K562 (cell line): ENCODE results near the gene ATP10B. TPM values are rescaled to one million over a fixed set of nuclear protein-coding genes. Genes with fewer than 3 reads are reported as not detected.

Experiments
- ATAC-seq: fragments of 200-7000 bp; cut with Tn5 transposase; 3 replicates; pipeline ENCODE4 v1.9.1; 2020; ENCODE audit warnings: moderate library complexity
- BruUV-seq: library from RNA; stranded (reverse); fragments of 400-500 nt; replicated peaks from 2 replicates; lab custom pipeline; 2021; lab: Mats Ljungman, UMichigan
- CTCF ChIA-PET: fragments of 300-600 bp; formaldehyde crosslinking; extraction: SDS; loops from one replicate; lab custom pipeline; 2021; ENCODE audit warnings: low intra/inter-chr PET ratio; lab: Yijun Ruan, JAX
- POLR2A ChIA-PET: fragments of 300-600, 350-650 bp; sonication (Branson Sonifier 250); formaldehyde crosslinking; extraction: SDS; loops from one replicate; lab custom pipeline; 2021; ENCODE audit warnings: antibody characterized with exemption, inconsistent platforms; lab: Yijun Ruan, JAX
- DNase-seq, 4 experiments: peaks; one replicate each; pipeline versions ENCODE4 v3.0.0 to v3.0.0-alpha.2; 2011 to 2018; ENCODE audit warnings: low spot score in 3 of 4, mixed read lengths in 3 of 4; ENCODE audit errors: extremely low read depth in 1 of 4
- FAIRE-seq: peaks from 2 replicates; lab custom pipeline; 2011; peaks lifted over from hg19 to GRCh38; lab: Jason Lieb, UNC
- H2AFZ ChIP-seq: 2 replicates; pipeline ENCODE4 v1.6.0; 2011; ENCODE audit warnings: low read depth, low read length, control low read depth, inconsistent platforms
- H3K27ac ChIP-seq: fragments of 200-600 bp; 3 replicates; pipeline ENCODE4 v1.8.0; 2011; ENCODE audit warnings: low read depth, mild to moderate bottlenecking, control low read depth, inconsistent platforms, low read length, moderate library complexity, mixed read lengths; ENCODE audit errors: extremely low read depth
- H3K27me3 ChIP-seq, 2 experiments: fragments of 300-600 bp in 1 of 2; 2 replicates in 1 of 2; 3 replicates in 1 of 2; pipeline versions ENCODE4 v1.6.0 to v1.8.0; 2011; ENCODE audit warnings: inconsistent platforms in 2 of 2, low read length in 2 of 2, mild to moderate bottlenecking in 1 of 2, mixed read lengths in 1 of 2, moderate library complexity in 1 of 2; ENCODE audit not compliant: control insufficient read depth in 2 of 2, insufficient read depth in 2 of 2
- H3K36me3 ChIP-seq: fragments of 300-600 bp; 3 replicates; pipeline ENCODE4 v1.8.0; 2011; ENCODE audit warnings: mild to moderate bottlenecking, low read length, inconsistent platforms; ENCODE audit not compliant: control insufficient read depth, insufficient read depth
- H3K4me1 ChIP-seq, 2 experiments: fragments of 200-600 bp in 1 of 2; replicated peaks in 1 of 2; 2 replicates in 1 of 2; 3 replicates in 1 of 2; pipeline versions ENCODE4 v1.5.1 to v1.8.0; 2011; ENCODE audit warnings: inconsistent platforms in 2 of 2, low read length in 2 of 2, mild to moderate bottlenecking in 1 of 2, mixed read lengths in 1 of 2, moderate library complexity in 1 of 2; ENCODE audit not compliant: control insufficient read depth in 2 of 2, insufficient read depth in 2 of 2
- H3K4me2 ChIP-seq: 2 replicates; pipeline ENCODE4 v1.6.1; 2011; ENCODE audit warnings: low read length, control low read depth, inconsistent platforms, mixed read lengths; ENCODE audit not compliant: insufficient read depth
- H3K4me3 ChIP-seq: fragments of 200-600 bp; sonication (generic), shearing (Covaris generic); 2 replicates; pipeline ENCODE4 v1.5.1; 2016; ENCODE audit warnings: control low read depth, inconsistent platforms
- H3K79me2 ChIP-seq: fragments of 200-600 bp; 3 replicates; pipeline ENCODE4 v1.8.0; 2011; ENCODE audit warnings: low read length, inconsistent platforms; ENCODE audit not compliant: control insufficient read depth, insufficient read depth
- H3K9ac ChIP-seq, 2 experiments: 2 replicates each; pipeline versions ENCODE4 v1.6.0 to v1.6.1; 2011; ENCODE audit warnings: low read depth in 2 of 2, low read length in 2 of 2, control low read depth in 1 of 2, inconsistent platforms in 1 of 2, mild to moderate bottlenecking in 1 of 2, mixed read lengths in 1 of 2; ENCODE audit not compliant: insufficient read depth in 1 of 2
- H3K9me1 ChIP-seq: one replicate; pipeline ENCODE4 v1.6.0; 2011; ENCODE audit warnings: inconsistent platforms, mild to moderate bottlenecking, low read length, moderate library complexity; ENCODE audit not compliant: control insufficient read depth, insufficient read depth
- H3K9me3 ChIP-seq: replicated peaks from 2 replicates; pipeline ENCODE4 v1.5.1; 2011; ENCODE audit warnings: low read depth, low read length, inconsistent platforms; ENCODE audit not compliant: control insufficient read depth, insufficient read depth
- H4K20me1 ChIP-seq: replicated peaks from 2 replicates; pipeline ENCODE4 v1.6.1; 2011; ENCODE audit warnings: low read length, inconsistent platforms, mixed read lengths; ENCODE audit not compliant: control insufficient read depth, insufficient read depth
- CBX2 ChIP-seq: fragments of 200-600 bp; sonication (generic); IDR thresholded peaks from one replicate; pipeline ENCODE4 v1.6.1; 2012; ENCODE audit warnings: mild to moderate bottlenecking, low read length, inconsistent platforms; ENCODE audit not compliant: insufficient read depth, poor library complexity, severe bottlenecking
- ELF2 ChIP-seq: fragments of 250-450 bp; sonication (Bioruptor Pico); IDR thresholded peaks from 2 replicates; pipeline ENCODE4 v1.5.0; 2021; ENCODE audit warnings: mild to moderate bottlenecking
- GTF3C2 ChIP-seq: IDR thresholded peaks from 3 replicates; pipeline ENCODE4 v1.6.1; 2011; ENCODE audit warnings: borderline replicate concordance, mild to moderate bottlenecking, moderate library complexity; ENCODE audit not compliant: insufficient read length; ENCODE audit errors: extremely low read depth
- HDAC3 ChIP-seq: fragments of 450-650 bp; IDR thresholded peaks from 2 replicates; pipeline ENCODE4 v1.6.1; 2018; ENCODE audit warnings: borderline replicate concordance, mild to moderate bottlenecking, moderate library complexity; ENCODE audit not compliant: partially characterized antibody
- HES1 ChIP-seq: fragments of 450-650 bp; IDR thresholded peaks from 2 replicates; pipeline ENCODE4 v1.6.1; 2016; ENCODE audit warnings: low read depth, mild to moderate bottlenecking, moderate library complexity
- JUND ChIP-seq, 2 experiments: IDR thresholded peaks; 2 replicates in 1 of 2; 3 replicates in 1 of 2; pipeline ENCODE4 v1.6.1; 2011; ENCODE audit warnings: borderline replicate concordance in 2 of 2, low read depth in 2 of 2, low read length in 2 of 2, improper control_type of control experiment in 1 of 2, missing biosample characterization in 1 of 2, missing genetic modification characterization in 1 of 2, missing genetic modification reagents in 1 of 2
- RBM15 ChIP-seq: fragments of 200-400 bp; formaldehyde crosslinking; IDR thresholded peaks from 2 replicates; pipeline ENCODE4 v1.6.1; 2018; ENCODE audit warnings: mild to moderate bottlenecking, low read length, moderate library complexity; ENCODE audit not compliant: insufficient read depth
- TEAD4 ChIP-seq, 2 experiments: sonication (generic) in 1 of 2; formaldehyde crosslinking in 1 of 2; IDR thresholded peaks; 2 replicates each; pipeline versions ENCODE4 v1.6.1 to v1.8.0; 2012 to 2022; ENCODE audit warnings: borderline replicate concordance in 1 of 2, inconsistent platforms in 1 of 2, low read length in 1 of 2, mild to moderate bottlenecking in 1 of 2, missing genetic modification reagents in 1 of 2
- ZBTB7A ChIP-seq: IDR thresholded peaks from 2 replicates; pipeline ENCODE4 v1.6.1; 2011; ENCODE audit warnings: low read depth, mild to moderate bottlenecking, low read length, moderate library complexity, borderline replicate concordance; ENCODE audit not compliant: control insufficient read depth
- ZC3H11A ChIP-seq: IDR thresholded peaks from 2 replicates; pipeline ENCODE4 v1.6.1; 2012; ENCODE audit warnings: low read depth, low read length, improper control_type of control experiment
- ZNF232 ChIP-seq: sonication (generic); formaldehyde crosslinking; IDR thresholded peaks from 2 replicates; pipeline ENCODE4 v1.8.0; 2022; ENCODE audit warnings: mild to moderate bottlenecking, missing genetic modification reagents
- ZNF347 ChIP-seq: fragments of 450-650 bp; formaldehyde crosslinking; IDR thresholded peaks from 2 replicates; pipeline ENCODE4 v1.4.0; 2020; ENCODE audit warnings: low read depth, mild to moderate bottlenecking, moderate library complexity
- ZNF583 ChIP-seq: fragments of 250-450 bp; sonication (Bioruptor Pico); IDR thresholded peaks from 2 replicates; pipeline ENCODE4 v1.4.0; 2020
- WGBS: fragments of 100-300 bp; shearing (Covaris generic); methylation state at CpG from one replicate; pipeline ENCODE4 v1.1.6; 2016; ENCODE audit warnings: low coverage, mixed read lengths; ENCODE audit not compliant: insufficient coverage; ENCODE audit errors: missing lambda C conversion rate; 5-methylcytosine and 5-hydroxymethylcytosine counted together
- in situ Hi-C: fragments of 300-500 bp; cut with MboI; formaldehyde crosslinking; loops from 4 replicates; pipeline ENCODE4 v1.15.0; 2018; ENCODE audit warnings: inconsistent platforms, mixed read lengths
- intact Hi-C: fragments of 100-400 bp; cut with micrococcal nuclease; formaldehyde crosslinking; loops from 2 replicates; pipeline ENCODE4 v1.14.2; 2022
- polyA plus RNA-seq, 8 experiments: library from polyadenylated mRNA; depleted of rRNA in 4 of 8; stranded (reverse) in 5 of 8; unstranded in 3 of 8; fragments of >200 nt; fragmentation: Nextera tagmentation in 2 of 8; fragmentation: Illumina TruSeq in 1 of 8; extraction: Ambion mirVana in 2 of 8; extraction: Trizol in 1 of 8; gene quantifications; 2 replicates each; pipeline versions ENCODE4 v1.2.1 to v1.2.3, GENCODE V29; 2011 to 2014; ENCODE audit warnings: inconsistent platforms in 1 of 8, missing spikeins in 1 of 8
- total RNA-seq, 7 experiments: library from RNA; depleted of rRNA in 6 of 7; stranded (reverse); fragments of >200 nt in 6 of 7; fragmentation: Illumina TruSeq in 2 of 7; extraction: Trizol in 2 of 7; gene quantifications; 2 replicates each; pipeline versions ENCODE4 v1.2.1 to v1.2.3, GENCODE V29; 2011 to 2021; ENCODE audit warnings: low replicate concordance in 1 of 7

ATP10B gene
- total and polyA plus RNA-seq, 9 of the 15 experiments (the other 6 are each of a cell fraction or from before 2014, with no cell fraction given) = 0.04 TPM; not detected in 8

GRCh38 chr5:160805376-160805775, 46.6 kb downstream of the ATP10B start:
- no peaks in the 10 kb centered on the region for H3K36me3 ChIP-seq
- intact Hi-C loops (no loop called here), in situ Hi-C loops (no loop called here)
- H3K27ac ChIP-seq = no peak overlapping the region
- H3K9me1 ChIP-seq = no peaks in the 10 kb centered on the region
- CTCF ChIA-PET = no interaction called here
- H4K20me1 ChIP-seq = no peaks in the 10 kb centered on the region
- H3K79me2 ChIP-seq = no peaks in the 10 kb centered on the region
- BruUV-seq = no TSS peak
- FAIRE-seq (no peak), ATAC-seq (no peak), DNase-seq (no peak)
- H3K4me3 ChIP-seq = no peak overlapping the region
- H3K4me2 ChIP-seq = no peak overlapping the region
- POLR2A ChIA-PET = no interaction called here
- H3K4me1 ChIP-seq = no peaks in the 10 kb centered on the region
- H3K9ac ChIP-seq = no peak overlapping the region
- no peak for TF ChIP-seq TEAD4 (IDR thresholded peaks at IDR 0.05; ENCODE audit: low read length)
- TF ChIP-seq TEAD4 (CRISPR knock-in tag; IDR thresholded peaks at IDR 0.05; ENCODE audit: borderline replicate concordance) = no peak
- TF ChIP-seq JUND (IDR thresholded peaks at IDR 0.05; ENCODE audit: borderline replicate concordance, low read depth, low read length) = no peak
- TF ChIP-seq JUND (tag; IDR thresholded peaks at IDR 0.05; ENCODE audit: borderline replicate concordance, low read depth, low read length) = no peak
- no peak for TF ChIP-seq CBX2
- TF ChIP-seq HES1 = no peak
- no peak for TF ChIP-seq ZC3H11A
- no peak for TF ChIP-seq ZBTB7A
- no peak for TF ChIP-seq ZNF583 (CRISPR knock-in tag)
- no peak for TF ChIP-seq ZNF232 (CRISPR knock-in tag)
- TF ChIP-seq ELF2 (CRISPR knock-in tag) = no peak
- no peak for TF ChIP-seq ZNF347
- no peak for TF ChIP-seq GTF3C2
- no peak for TF ChIP-seq HDAC3
- TF ChIP-seq RBM15 = no peak
- H3K27me3 ChIP-seq = no peaks in the 10 kb centered on the region
- H3K9me3 ChIP-seq = no peaks in the 10 kb centered on the region
- H2AFZ ChIP-seq = no peak overlapping the region
- whole genome bisulfite sequencing = 0% methylated on average over 6 of the region's 6 CpGs
